ENCODE data around the gene PRSS33.

- TF ChIP-seq, protein P1, sequence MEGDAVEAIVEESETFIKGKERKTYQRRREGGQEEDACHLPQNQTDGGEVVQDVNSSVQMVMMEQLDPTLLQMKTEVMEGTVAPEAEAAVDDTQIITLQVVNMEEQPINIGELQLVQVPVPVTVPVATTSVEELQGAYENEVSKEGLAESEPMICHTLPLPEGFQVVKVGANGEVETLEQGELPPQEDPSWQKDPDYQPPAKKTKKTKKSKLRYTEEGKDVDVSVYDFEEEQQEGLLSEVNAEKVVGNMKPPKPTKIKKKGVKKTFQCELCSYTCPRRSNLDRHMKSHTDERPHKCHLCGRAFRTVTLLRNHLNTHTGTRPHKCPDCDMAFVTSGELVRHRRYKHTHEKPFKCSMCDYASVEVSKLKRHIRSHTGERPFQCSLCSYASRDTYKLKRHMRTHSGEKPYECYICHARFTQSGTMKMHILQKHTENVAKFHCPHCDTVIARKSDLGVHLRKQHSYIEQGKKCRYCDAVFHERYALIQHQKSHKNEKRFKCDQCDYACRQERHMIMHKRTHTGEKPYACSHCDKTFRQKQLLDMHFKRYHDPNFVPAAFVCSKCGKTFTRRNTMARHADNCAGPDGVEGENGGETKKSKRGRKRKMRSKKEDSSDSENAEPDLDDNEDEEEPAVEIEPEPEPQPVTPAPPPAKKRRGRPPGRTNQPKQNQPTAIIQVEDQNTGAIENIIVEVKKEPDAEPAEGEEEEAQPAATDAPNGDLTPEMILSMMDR (IDR thresholded peaks at IDR 0.05) = no peak
- TF ChIP-seq POLR2A (IDR thresholded peaks at IDR 0.05) = no peak
These were observed 34.3 kb upstream of the PRSS33 start for GRCh38 chr16:2821487-2822157.
